ENCODE data around the gene ASGR2.
"Not testable (repeated sequence)": the region's sequence is repeated elsewhere in the genome, so short reads cannot be mapped to it uniquely, and the experiment has no call there.

ASGR2 gene

DNA sequence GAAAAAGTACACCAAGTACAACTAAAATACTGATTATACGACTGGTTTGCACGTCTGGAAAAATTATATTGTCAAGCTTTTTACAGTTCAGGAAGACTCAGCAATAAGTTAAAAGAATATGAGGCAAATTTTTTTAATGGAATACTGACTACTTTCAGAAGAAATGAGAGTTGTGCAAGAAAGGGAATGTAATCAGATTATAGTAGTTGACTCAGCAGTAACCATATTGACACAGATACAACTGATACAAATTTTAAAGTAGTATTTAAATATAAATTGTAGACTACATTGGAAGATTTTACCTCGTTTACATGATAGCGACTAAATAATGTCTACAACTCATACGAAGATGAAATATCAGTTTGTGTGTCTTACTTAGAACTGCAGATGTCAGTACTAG, 16.7 kb downstream of the ASGR2 start:
- Histone ChIP-seq H3K27ac (ENCODE audit: low read length) (no peak overlapping the region), H3K79me2 (ENCODE audit: insufficient read depth, low read length) (no peaks in the 10 kb centered on the region), H3K9me3 (ENCODE audit: insufficient read depth, low read length, severe bottlenecking) (no peaks in the 10 kb centered on the region), H4K20me1 (ENCODE audit: insufficient read depth, low read length) (no peaks in the 10 kb centered on the region), H3K9ac (ENCODE audit: low read depth, low read length) (no peak overlapping the region), H3K4me3 (ENCODE audit: low read depth in 1 of 2, low read length in 2 of 2) (no peak overlapping the region), H3K4me1 (ENCODE audit: insufficient read depth, low read length) (no peaks in the 10 kb centered on the region), H3K27me3 (ENCODE audit: insufficient read depth, low read length, poor library complexity) (no peaks in the 10 kb centered on the region), H3K36me3 (ENCODE audit: insufficient read depth, low read length) (no peaks in the 10 kb centered on the region), H3K4me2 (ENCODE audit: insufficient read depth, low read length) (no peak overlapping the region), H2AFZ (ENCODE audit: low read depth, low read length) (no peak overlapping the region)
- ATAC-seq (ENCODE audit: insufficient read depth, low read depth) = no peak
- TF ChIP-seq, protein P1, sequence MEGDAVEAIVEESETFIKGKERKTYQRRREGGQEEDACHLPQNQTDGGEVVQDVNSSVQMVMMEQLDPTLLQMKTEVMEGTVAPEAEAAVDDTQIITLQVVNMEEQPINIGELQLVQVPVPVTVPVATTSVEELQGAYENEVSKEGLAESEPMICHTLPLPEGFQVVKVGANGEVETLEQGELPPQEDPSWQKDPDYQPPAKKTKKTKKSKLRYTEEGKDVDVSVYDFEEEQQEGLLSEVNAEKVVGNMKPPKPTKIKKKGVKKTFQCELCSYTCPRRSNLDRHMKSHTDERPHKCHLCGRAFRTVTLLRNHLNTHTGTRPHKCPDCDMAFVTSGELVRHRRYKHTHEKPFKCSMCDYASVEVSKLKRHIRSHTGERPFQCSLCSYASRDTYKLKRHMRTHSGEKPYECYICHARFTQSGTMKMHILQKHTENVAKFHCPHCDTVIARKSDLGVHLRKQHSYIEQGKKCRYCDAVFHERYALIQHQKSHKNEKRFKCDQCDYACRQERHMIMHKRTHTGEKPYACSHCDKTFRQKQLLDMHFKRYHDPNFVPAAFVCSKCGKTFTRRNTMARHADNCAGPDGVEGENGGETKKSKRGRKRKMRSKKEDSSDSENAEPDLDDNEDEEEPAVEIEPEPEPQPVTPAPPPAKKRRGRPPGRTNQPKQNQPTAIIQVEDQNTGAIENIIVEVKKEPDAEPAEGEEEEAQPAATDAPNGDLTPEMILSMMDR (IDR thresholded peaks at IDR 0.05; ENCODE audit: borderline replicate concordance, extremely low read depth, low read length, poor library complexity, severe bottlenecking) = no peak
- TF ChIP-seq EZH2 (IDR thresholded peaks at IDR 0.05; ENCODE audit: borderline replicate concordance, low read depth, low read length, severe bottlenecking) = no peak
- no peak for DNase-seq

DNA sequence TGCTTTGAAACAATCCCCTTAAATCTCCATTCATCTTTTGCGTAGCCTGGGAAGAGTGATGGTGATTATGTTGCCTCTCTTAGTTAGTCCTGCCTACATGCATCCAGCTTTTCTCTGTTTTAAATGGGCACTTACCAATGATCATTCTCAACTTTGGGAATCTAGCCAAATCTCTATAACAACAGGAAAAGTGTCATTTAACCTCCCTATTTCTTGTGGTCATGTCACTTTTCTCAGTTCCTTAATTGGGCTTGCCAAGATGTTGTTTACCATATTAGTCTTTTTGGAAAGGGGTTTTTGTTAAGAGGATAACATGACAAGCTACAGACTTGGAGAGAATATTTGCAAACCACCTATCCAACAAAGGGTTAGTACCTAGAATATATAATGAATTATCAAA, 19.0 kb downstream of the ASGR2 start:
- no peaks in the 10 kb centered on the region for H4K20me1 ChIP-seq (ENCODE audit: insufficient read depth, low read length)
- TF ChIP-seq, protein P1 (IDR thresholded peaks at IDR 0.05; ENCODE audit: borderline replicate concordance, extremely low read depth, low read length, poor library complexity, severe bottlenecking) = no peak
- no peak for TF ChIP-seq EZH2 (IDR thresholded peaks at IDR 0.05; ENCODE audit: borderline replicate concordance, low read depth, low read length, severe bottlenecking)
- no peak overlapping the region for H2AFZ ChIP-seq (ENCODE audit: low read depth, low read length)
- H3K27me3 ChIP-seq (ENCODE audit: insufficient read depth, low read length, poor library complexity) = no peaks in the 10 kb centered on the region
- no peaks in the 10 kb centered on the region for H3K79me2 ChIP-seq (ENCODE audit: insufficient read depth, low read length)
- no peak overlapping the region for H3K4me2 ChIP-seq (ENCODE audit: insufficient read depth, low read length)
- H3K4me1 ChIP-seq (ENCODE audit: insufficient read depth, low read length) = no peaks in the 10 kb centered on the region
- no peak overlapping the region for H3K27ac ChIP-seq (ENCODE audit: low read length)
- no peak overlapping the region for H3K4me3 ChIP-seq (ENCODE audit: low read depth in 1 of 2, low read length in 2 of 2)
- no peaks in the 10 kb centered on the region for H3K9me3 ChIP-seq (ENCODE audit: insufficient read depth, low read length, severe bottlenecking)
- no peak overlapping the region for H3K9ac ChIP-seq (ENCODE audit: low read depth, low read length)
- ATAC-seq (ENCODE audit: insufficient read depth, low read depth) = no peak
- H3K36me3 ChIP-seq (ENCODE audit: insufficient read depth, low read length) = no peaks in the 10 kb centered on the region
- DNase-seq = no peak

DNA sequence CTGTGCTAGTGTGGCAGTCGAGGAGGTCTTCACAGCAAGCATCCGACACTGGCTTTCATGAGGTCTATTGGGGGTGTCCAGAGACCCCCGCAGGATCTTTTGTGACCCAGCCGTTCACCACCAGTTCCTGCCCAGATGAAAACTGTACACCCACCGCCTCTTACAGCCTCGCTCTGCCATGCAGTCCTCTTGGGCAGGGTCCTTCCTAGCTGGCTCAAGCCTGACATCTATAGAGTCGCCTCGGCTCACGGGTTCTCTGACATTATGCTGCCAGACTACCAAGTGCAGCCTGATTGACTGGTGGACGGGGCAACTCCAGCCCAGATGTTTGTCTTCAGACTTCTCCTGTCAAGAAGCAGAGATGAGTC, 20.0 kb downstream of the ASGR2 start:
- H3K4me1 ChIP-seq (ENCODE audit: insufficient read depth, low read length) = no peaks in the 10 kb centered on the region
- H3K4me3 ChIP-seq (ENCODE audit: low read depth in 1 of 2, low read length in 2 of 2) = no peak overlapping the region
- no peak overlapping the region for H3K4me2 ChIP-seq (ENCODE audit: insufficient read depth, low read length)
- H3K9me3 ChIP-seq (ENCODE audit: insufficient read depth, low read length, severe bottlenecking) = no peaks in the 10 kb centered on the region
- H3K79me2 ChIP-seq (ENCODE audit: insufficient read depth, low read length) = no peaks in the 10 kb centered on the region
- DNase-seq (no peak), ATAC-seq (ENCODE audit: insufficient read depth, low read depth) (no peak)
- H3K36me3 ChIP-seq (ENCODE audit: insufficient read depth, low read length) = no peaks in the 10 kb centered on the region
- no peak overlapping the region for H3K9ac ChIP-seq (ENCODE audit: low read depth, low read length)
- no peak overlapping the region for H3K27ac ChIP-seq (ENCODE audit: low read length)
- no peak overlapping the region for H2AFZ ChIP-seq (ENCODE audit: low read depth, low read length)
- no peaks in the 10 kb centered on the region for H4K20me1 ChIP-seq (ENCODE audit: insufficient read depth, low read length)
- TF ChIP-seq, protein P1 (IDR thresholded peaks at IDR 0.05; ENCODE audit: borderline replicate concordance, extremely low read depth, low read length, poor library complexity, severe bottlenecking) = no peak
- TF ChIP-seq EZH2 (IDR thresholded peaks at IDR 0.05; ENCODE audit: borderline replicate concordance, low read depth, low read length, severe bottlenecking) = no peak
- no peaks in the 10 kb centered on the region for H3K27me3 ChIP-seq (ENCODE audit: insufficient read depth, low read length, poor library complexity)

DNA sequence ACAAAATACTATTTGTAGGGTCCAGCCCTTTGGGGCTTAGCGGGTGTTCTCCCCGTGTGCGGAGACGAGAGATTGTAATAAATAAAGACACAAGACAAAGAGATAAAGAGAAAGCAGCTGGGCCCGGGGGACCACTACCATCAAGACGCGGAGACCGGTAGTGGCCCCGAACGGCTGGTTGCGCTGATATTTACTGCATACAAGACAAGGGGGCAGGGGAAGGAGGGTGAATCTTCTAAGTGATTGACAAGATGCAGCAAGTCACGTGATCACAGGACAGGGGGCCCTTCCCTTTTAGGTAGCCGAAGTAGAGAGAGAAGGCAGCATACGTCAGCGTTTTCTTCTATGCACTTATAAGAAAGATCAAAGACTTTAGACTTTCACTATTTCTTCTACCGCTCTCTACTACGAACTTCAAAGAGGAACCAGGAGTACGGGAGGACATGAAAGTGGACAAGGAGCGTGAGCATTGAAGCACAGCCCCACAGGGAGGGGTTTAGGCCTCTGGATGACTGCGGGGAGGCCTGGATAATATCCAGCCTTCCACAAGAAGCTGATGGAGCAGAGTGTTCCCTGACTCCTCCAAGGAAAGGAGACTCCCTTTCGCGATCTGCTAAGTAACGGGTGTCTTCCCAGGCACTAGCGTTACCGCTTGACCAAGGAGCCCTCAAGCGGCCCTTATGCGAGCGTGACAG, 23.2 kb downstream of the ASGR2 start:
- not testable (repeated sequence) for H3K27me3 ChIP-seq (ENCODE audit: insufficient read depth, low read length, poor library complexity); ATAC-seq (ENCODE audit: insufficient read depth, low read depth); H4K20me1 ChIP-seq (ENCODE audit: insufficient read depth, low read length); H3K27ac ChIP-seq (ENCODE audit: low read length); H3K4me3 ChIP-seq (ENCODE audit: low read depth in 1 of 2, low read length in 2 of 2); H3K9ac ChIP-seq (ENCODE audit: low read depth, low read length); H2AFZ ChIP-seq (ENCODE audit: low read depth, low read length); H3K4me1 ChIP-seq (ENCODE audit: insufficient read depth, low read length); H3K4me2 ChIP-seq (ENCODE audit: insufficient read depth, low read length); H3K36me3 ChIP-seq (ENCODE audit: insufficient read depth, low read length); DNase-seq; H3K79me2 ChIP-seq (ENCODE audit: insufficient read depth, low read length); H3K9me3 ChIP-seq (ENCODE audit: insufficient read depth, low read length, severe bottlenecking)

DNA sequence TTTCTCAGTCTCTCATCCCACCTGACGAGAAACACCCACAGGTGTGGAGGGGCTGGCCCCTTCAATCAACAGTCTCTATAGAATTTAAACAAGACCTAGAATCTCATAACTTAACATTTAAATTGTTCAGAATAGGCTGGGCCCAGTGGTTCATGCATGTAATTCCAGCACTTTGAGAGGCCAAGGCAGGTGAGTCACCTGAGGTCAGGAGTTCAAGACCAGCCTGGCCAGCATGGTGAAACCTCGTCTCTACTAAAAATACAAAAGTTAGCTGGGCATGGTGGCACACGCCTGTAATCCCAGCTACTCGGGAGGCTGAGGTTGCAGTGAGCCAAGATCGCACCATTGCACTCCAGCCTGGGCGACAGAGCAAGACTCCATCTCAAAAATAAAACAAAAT, 25.1 kb downstream of the ASGR2 start:
- not testable (repeated sequence) for H3K9me3 ChIP-seq (ENCODE audit: insufficient read depth, low read length, severe bottlenecking); ATAC-seq (ENCODE audit: insufficient read depth, low read depth); H3K4me3 ChIP-seq (ENCODE audit: low read depth in 1 of 2, low read length in 2 of 2); DNase-seq; H3K27me3 ChIP-seq (ENCODE audit: insufficient read depth, low read length, poor library complexity); H3K27ac ChIP-seq (ENCODE audit: low read length); H3K79me2 ChIP-seq (ENCODE audit: insufficient read depth, low read length); H3K9ac ChIP-seq (ENCODE audit: low read depth, low read length); H3K4me2 ChIP-seq (ENCODE audit: insufficient read depth, low read length); H4K20me1 ChIP-seq (ENCODE audit: insufficient read depth, low read length); H3K4me1 ChIP-seq (ENCODE audit: insufficient read depth, low read length); H2AFZ ChIP-seq (ENCODE audit: low read depth, low read length); H3K36me3 ChIP-seq (ENCODE audit: insufficient read depth, low read length)

DNA sequence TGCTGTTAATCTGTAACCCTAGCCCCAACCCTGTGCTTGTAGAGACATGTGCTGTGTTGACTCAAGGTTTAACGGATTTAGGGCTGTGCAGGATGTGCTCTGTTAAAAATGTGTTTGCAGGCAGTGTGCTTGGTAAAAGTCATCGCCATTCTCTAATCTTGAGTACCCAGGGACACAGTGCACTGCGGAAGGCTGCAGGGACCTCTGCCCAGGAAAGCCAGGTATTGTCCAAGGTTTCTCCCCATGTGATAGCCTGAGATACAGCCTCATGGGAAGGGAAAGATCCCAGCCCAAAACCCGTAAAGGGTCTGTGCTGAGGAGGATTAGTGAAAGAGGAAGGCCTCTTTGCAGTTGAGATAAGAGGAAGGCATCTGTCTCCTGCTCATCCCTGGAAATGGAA, 26.2 kb downstream of the ASGR2 start:
- not testable (repeated sequence) for H3K9me3 ChIP-seq (ENCODE audit: insufficient read depth, low read length, severe bottlenecking); H3K4me1 ChIP-seq (ENCODE audit: insufficient read depth, low read length); H3K9ac ChIP-seq (ENCODE audit: low read depth, low read length); H3K4me3 ChIP-seq (ENCODE audit: low read depth in 1 of 2, low read length in 2 of 2); H3K27ac ChIP-seq (ENCODE audit: low read length); H3K36me3 ChIP-seq (ENCODE audit: insufficient read depth, low read length); H3K27me3 ChIP-seq (ENCODE audit: insufficient read depth, low read length, poor library complexity); ATAC-seq (ENCODE audit: insufficient read depth, low read depth); H2AFZ ChIP-seq (ENCODE audit: low read depth, low read length); H3K4me2 ChIP-seq (ENCODE audit: insufficient read depth, low read length); H4K20me1 ChIP-seq (ENCODE audit: insufficient read depth, low read length); H3K79me2 ChIP-seq (ENCODE audit: insufficient read depth, low read length); DNase-seq
